GM10266 (cell line): ENCODE measurements around the gene CLRN2.

Source experiments
- DNase-seq: peaks from one replicate; pipeline ENCODE4 v3.0.0; 2012; ENCODE audit errors: extremely low spot score
- CTCF ChIP-seq: IDR thresholded peaks from 2 replicates; pipeline ENCODE4 v1.5.1; 2012; ENCODE audit warnings: mild to moderate bottlenecking, low read depth; ENCODE audit not compliant: control insufficient read depth, insufficient read depth; ENCODE audit errors: missing control alignments

CLRN2 gene, protein sequence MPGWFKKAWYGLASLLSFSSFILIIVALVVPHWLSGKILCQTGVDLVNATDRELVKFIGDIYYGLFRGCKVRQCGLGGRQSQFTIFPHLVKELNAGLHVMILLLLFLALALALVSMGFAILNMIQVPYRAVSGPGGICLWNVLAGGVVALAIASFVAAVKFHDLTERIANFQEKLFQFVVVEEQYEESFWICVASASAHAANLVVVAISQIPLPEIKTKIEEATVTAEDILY

GRCh38 chr4:17514865-17515264 is at the start of gene CLRN2:
CLRN2 (plus strand) TSS chr4:17515165; CDS start chr4:17515267, 102 bp downstream.
- no peak for DNase-seq
- TF ChIP-seq CTCF, result no peak

DNA sequence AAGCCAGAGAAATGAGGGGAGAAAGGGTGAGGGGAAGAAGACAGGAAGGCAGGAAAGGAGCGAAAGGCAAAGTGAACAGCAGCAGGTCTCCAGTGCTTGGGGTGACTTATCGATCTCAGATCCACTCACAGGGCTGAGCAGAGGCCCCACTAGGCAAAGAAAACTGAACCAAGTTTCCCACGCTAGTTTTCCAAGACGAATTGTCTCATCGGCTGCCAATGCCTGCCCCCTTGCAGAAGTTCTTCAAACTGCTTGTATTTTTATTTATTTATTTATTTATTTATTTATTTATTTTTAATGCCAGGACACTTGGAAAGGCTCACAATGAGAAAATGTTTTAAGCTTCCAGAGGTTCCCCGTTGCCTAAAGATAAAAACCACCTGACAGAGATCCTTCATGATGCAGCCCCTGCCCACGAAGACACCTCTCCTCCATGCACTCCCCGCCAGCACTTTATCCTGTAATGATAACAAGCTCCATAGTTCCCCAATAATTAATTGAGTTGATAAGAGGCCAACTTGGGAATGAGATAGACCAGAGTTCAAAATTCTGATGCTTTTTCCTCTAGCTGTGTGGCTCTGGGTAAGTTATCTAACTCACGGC is 46.2 kb upstream of the CLRN2 start:
- TF ChIP-seq CTCF, result no peak
- no peak for DNase-seq

GRCh38 chr4:17469931-17470674 is 44.9 kb upstream of the CLRN2 start:
- no peak for TF ChIP-seq CTCF
- no peak for DNase-seq

DNA sequence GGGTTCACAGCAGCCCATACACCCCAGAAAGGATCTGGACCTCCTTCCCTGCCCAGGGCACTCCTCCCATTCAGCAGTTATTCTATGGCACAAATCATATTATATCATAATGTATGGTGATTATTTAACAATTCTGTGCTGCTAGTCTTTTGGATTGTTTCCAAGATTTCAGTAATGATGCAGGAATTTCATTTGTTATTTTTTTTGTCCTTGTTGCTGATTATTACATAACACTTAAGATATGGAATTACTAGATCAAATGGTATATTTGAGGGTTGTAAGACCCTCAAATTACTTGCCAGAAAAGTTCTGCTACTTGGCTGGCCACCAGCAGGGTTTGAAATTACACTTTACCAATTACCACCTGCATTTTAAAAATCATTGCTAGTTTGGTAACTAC is 39.5 kb upstream of the CLRN2 start:
- TF ChIP-seq CTCF, result no peak
- no peak for DNase-seq

GRCh38 chr4:17476853-17477252 is 38.1 kb upstream of the CLRN2 start:
- TF ChIP-seq CTCF, result no peak
- DNase-seq, result no peak

DNA sequence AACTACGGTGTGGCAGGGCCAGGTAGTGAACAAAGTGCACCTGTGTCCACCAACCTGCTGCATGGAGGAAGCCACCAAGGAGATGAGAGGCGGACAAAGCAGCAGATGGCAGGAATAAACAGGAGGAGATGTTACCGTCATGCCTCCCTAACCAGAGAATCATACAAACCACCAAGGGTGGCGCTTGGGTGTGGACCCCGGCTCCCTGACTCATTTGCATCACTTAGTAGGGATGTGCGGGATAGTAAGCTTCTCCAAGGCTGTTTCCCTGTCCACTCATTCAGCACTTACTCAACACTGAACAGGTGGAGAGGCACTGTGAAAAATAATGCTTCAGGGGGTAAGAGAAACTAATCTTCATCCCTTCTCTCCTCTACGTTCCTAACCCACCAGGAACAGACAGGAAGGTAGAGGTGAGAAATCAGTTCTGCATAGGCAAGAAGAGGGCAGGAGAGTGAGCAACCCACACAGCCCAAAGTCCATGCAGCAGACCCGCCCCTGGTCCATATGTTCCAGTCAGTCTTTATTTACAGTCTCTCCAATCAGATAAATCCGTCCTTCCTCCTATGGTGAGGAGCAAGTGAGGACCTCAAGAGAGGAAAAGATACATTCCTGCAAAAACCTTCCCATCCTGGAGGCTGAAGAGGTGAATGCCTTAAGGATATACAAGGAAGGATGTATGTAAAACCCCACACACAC is 37.0 kb upstream of the CLRN2 start:
- DNase-seq, result no peak
- no peak for TF ChIP-seq CTCF
